ENCODE data around the gene TBC1D7. TPM values are rescaled to one million over a fixed set of nuclear protein-coding genes. Genes with fewer than 3 reads are reported as not detected.

TBC1D7 gene
- total RNA-seq, 1 donor from 2014 or later = 15.3 TPM

GRCh38 chr6:13318821-13319220, 9.5 kb downstream of the TBC1D7 start:
- no peak for DNase-seq (ENCODE audit: extremely low spot score, unreplicated experiment)
- no peak for TF ChIP-seq CTCF (IDR thresholded peaks at IDR 0.05)
- Mint-ChIP-seq H3K4me1 (ENCODE audit: unreplicated experiment) (no peaks in the 10 kb centered on the region), H3K36me3 (ENCODE audit: unreplicated experiment) (peaks cover 58% of the 10 kb centered on the region), H3K27ac (ENCODE audit: unreplicated experiment) (no peak overlapping the region), H3K27me3 (ENCODE audit: unreplicated experiment) (no peaks in the 10 kb centered on the region), H3K4me3 (ENCODE audit: unreplicated experiment) (no peak overlapping the region), H3K9me3 (ENCODE audit: unreplicated experiment) (no peaks in the 10 kb centered on the region)

DNA sequence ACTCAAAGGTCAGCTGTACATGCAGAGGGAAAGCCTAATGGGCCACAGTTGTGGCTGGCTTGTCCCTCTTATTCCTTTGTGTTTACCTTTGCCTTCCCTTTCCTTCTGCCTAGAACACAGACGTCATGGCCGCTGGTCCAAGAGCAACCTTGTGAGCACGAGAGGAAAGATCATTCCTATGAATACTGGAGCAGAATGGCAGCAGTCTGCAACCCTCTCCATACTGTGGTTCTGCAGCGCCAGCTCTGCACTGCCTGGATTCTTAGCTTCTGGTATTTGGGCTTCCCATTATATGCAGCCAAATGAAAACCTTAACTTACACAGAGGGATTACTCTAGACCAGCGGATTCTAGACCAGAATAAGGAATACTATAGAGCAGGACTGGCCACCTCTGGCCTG, 12.4 kb downstream of the TBC1D7 start:
- no peak overlapping the region for H3K27ac Mint-ChIP-seq (ENCODE audit: unreplicated experiment)
- peak; percentile 17 for DNase-seq (ENCODE audit: extremely low spot score, unreplicated experiment)
- H3K36me3 Mint-ChIP-seq (ENCODE audit: unreplicated experiment) = peaks cover 50% of the 10 kb centered on the region
- H3K9me3 Mint-ChIP-seq (ENCODE audit: unreplicated experiment) = no peaks in the 10 kb centered on the region
- H3K4me1 Mint-ChIP-seq (ENCODE audit: unreplicated experiment) = no peaks in the 10 kb centered on the region
- no peaks in the 10 kb centered on the region for H3K27me3 Mint-ChIP-seq (ENCODE audit: unreplicated experiment)
- H3K4me3 Mint-ChIP-seq (ENCODE audit: unreplicated experiment) = no peak overlapping the region
- TF ChIP-seq CTCF (IDR thresholded peaks at IDR 0.05) = no peak

- peaks cover 41% of the 10 kb centered on the region for H3K36me3 Mint-ChIP-seq (ENCODE audit: unreplicated experiment)
- H3K27me3 Mint-ChIP-seq (ENCODE audit: unreplicated experiment) = no peaks in the 10 kb centered on the region
These were observed 13.5 kb downstream of the TBC1D7 start for GRCh38 chr6:13314806-13315205.

GRCh38 chr6:13311155-13311554, 17.2 kb downstream of the TBC1D7 start:
- no peaks in the 10 kb centered on the region for H3K27me3 Mint-ChIP-seq (ENCODE audit: unreplicated experiment)
- H3K4me1 Mint-ChIP-seq (ENCODE audit: unreplicated experiment) = no peaks in the 10 kb centered on the region
- no peak for DNase-seq (ENCODE audit: extremely low spot score, unreplicated experiment)
- peaks cover 44% of the 10 kb centered on the region for H3K36me3 Mint-ChIP-seq (ENCODE audit: unreplicated experiment)
- TF ChIP-seq CTCF (IDR thresholded peaks at IDR 0.05) = no peak
- H3K27ac Mint-ChIP-seq (ENCODE audit: unreplicated experiment) = no peak overlapping the region
- H3K9me3 Mint-ChIP-seq (ENCODE audit: unreplicated experiment) = no peaks in the 10 kb centered on the region
- no peak overlapping the region for H3K4me3 Mint-ChIP-seq (ENCODE audit: unreplicated experiment)

More at GRCh38 chr6:13314806-13315205, 13.5 kb downstream of the TBC1D7 start:
- H3K9me3 Mint-ChIP-seq (ENCODE audit: unreplicated experiment) = no peaks in the 10 kb centered on the region
- H3K27ac Mint-ChIP-seq (ENCODE audit: unreplicated experiment) = no peak overlapping the region
- TF ChIP-seq CTCF (IDR thresholded peaks at IDR 0.05) = no peak
- no peaks in the 10 kb centered on the region for H3K4me1 Mint-ChIP-seq (ENCODE audit: unreplicated experiment)
- no peak overlapping the region for H3K4me3 Mint-ChIP-seq (ENCODE audit: unreplicated experiment)
- no peak for DNase-seq (ENCODE audit: extremely low spot score, unreplicated experiment)

GRCh38 chr6:13308332-13308731, 20.0 kb downstream of the TBC1D7 start:
- DNase-seq (ENCODE audit: extremely low spot score, unreplicated experiment) = peak; percentile 17
- H3K4me3 Mint-ChIP-seq (ENCODE audit: unreplicated experiment) = no peak overlapping the region
- peaks cover 12% of the 10 kb centered on the region for H3K4me1 Mint-ChIP-seq (ENCODE audit: unreplicated experiment)
- H3K36me3 Mint-ChIP-seq (ENCODE audit: unreplicated experiment) = peaks cover 38% of the 10 kb centered on the region
- no peaks in the 10 kb centered on the region for H3K9me3 Mint-ChIP-seq (ENCODE audit: unreplicated experiment)
- no peaks in the 10 kb centered on the region for H3K27me3 Mint-ChIP-seq (ENCODE audit: unreplicated experiment)
- no peak overlapping the region for H3K27ac Mint-ChIP-seq (ENCODE audit: unreplicated experiment)
- TF ChIP-seq CTCF (IDR thresholded peaks at IDR 0.05) = no peak

Measured in osteocyte (in vitro differentiated cells).